ENCODE results near the gene CDC25B. TPM values are rescaled to one million over a fixed set of nuclear protein-coding genes. Genes with fewer than 3 reads are reported as not detected.

The CDC25B gene
- total and polyA plus RNA-seq, 2 donors (not counting 3 experiments of a cell fraction or from before 2014, with no cell fraction given): 46.7 to 76.5 TPM

DNA sequence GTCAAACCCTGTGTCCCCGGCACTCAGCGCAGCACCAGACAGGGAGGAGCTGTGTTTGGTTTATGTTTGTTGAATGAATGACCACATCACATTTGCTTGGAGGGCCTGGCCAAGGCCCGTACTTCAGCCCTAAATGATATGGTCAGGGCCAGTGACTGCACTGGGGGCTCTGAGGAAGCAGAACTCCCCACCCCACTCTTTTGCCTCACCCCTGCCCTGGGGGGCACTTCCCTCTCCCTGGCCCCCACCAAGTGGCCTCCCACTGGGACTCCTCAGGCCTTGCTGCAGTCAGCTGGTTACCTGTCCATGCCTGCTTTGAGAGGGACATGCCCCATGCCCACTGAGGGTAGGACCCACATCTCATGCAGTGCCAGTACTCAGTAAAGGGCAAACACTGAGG lies 31.5 kb upstream of the CDC25B start:
- no peak overlapping the region for H3K4me2 ChIP-seq (ENCODE audit: insufficient read depth, low read length)
- intact Hi-C loops (cut with micrococcal nuclease) (loop anchor here (5.0 kb wide), 1 partner anchor 357 kb away; the partner anchor contains the start of gene DNAAF9), dilution Hi-C loops (cut with MboI; ENCODE audit: extremely low pct_ligation_motif_present, low sequenced_read_pairs) (no loop called here)
- no peak overlapping the region for H3K9ac ChIP-seq (replicated peaks; ENCODE audit: extremely low read depth, insufficient read depth, low read length)
- CTCF ChIA-PET: interaction anchor here (1.2 to 6.5 kb wide), 3 partner anchors 10 to 54 kb away, joined by 5 to 76 read pairs (median 36); no protein-coding TSS in a partner anchor
- H3K9me3 ChIP-seq (replicated peaks; ENCODE audit: control insufficient read depth, insufficient read depth, low read length): no peaks in the 10 kb centered on the region
- H3K79me2 ChIP-seq (ENCODE audit: control insufficient read depth, insufficient read depth, low read length): peaks cover 13% of the 10 kb centered on the region
- TF ChIP-seq POLR2AphosphoS5 (IDR thresholded peaks at IDR 0.05; ENCODE audit: insufficient read depth, low read depth, low read length) (no peak), GATA2 (IDR thresholded peaks at IDR 0.05; ENCODE audit: insufficient read depth, insufficient read length, low read depth, low read length) (no peak), JUN (IDR thresholded peaks at IDR 0.05; ENCODE audit: borderline replicate concordance, insufficient read depth, insufficient read length, low read depth) (no peak), EZH2 (IDR thresholded peaks at IDR 0.05; ENCODE audit: borderline replicate concordance, low read depth, low read length, severe bottlenecking) (no peak), POLR2A (IDR thresholded peaks at IDR 0.05; ENCODE audit: low read depth, low read length) (no peak), MYC (IDR thresholded peaks at IDR 0.05; ENCODE audit: low read depth, low read length) (no peak), FOS (IDR thresholded peaks at IDR 0.05; ENCODE audit: borderline replicate concordance, insufficient read depth, low read length) (no peak)
- TF ChIP-seq, protein P1, sequence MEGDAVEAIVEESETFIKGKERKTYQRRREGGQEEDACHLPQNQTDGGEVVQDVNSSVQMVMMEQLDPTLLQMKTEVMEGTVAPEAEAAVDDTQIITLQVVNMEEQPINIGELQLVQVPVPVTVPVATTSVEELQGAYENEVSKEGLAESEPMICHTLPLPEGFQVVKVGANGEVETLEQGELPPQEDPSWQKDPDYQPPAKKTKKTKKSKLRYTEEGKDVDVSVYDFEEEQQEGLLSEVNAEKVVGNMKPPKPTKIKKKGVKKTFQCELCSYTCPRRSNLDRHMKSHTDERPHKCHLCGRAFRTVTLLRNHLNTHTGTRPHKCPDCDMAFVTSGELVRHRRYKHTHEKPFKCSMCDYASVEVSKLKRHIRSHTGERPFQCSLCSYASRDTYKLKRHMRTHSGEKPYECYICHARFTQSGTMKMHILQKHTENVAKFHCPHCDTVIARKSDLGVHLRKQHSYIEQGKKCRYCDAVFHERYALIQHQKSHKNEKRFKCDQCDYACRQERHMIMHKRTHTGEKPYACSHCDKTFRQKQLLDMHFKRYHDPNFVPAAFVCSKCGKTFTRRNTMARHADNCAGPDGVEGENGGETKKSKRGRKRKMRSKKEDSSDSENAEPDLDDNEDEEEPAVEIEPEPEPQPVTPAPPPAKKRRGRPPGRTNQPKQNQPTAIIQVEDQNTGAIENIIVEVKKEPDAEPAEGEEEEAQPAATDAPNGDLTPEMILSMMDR (IDR thresholded peaks at IDR 0.05; ENCODE audit: extremely low read depth in 1 of 2, insufficient read depth in 1 of 2, low read depth in 1 of 2, low read length in 2 of 2): no peak
- TF ChIP-seq, protein P2, sequence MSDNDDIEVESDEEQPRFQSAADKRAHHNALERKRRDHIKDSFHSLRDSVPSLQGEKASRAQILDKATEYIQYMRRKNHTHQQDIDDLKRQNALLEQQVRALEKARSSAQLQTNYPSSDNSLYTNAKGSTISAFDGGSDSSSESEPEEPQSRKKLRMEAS (IDR thresholded peaks at IDR 0.05; ENCODE audit: insufficient read depth, insufficient read length): no peak
- POLR2A ChIA-PET: no interaction called here
- no peak overlapping the region for H2AFZ ChIP-seq (ENCODE audit: low read depth, low read length)
- H3K4me3 ChIP-seq (replicated peaks in 1 of 3; ENCODE audit: insufficient read depth in 1 of 3, low read depth in 1 of 3, low read length in 3 of 3): no peak overlapping the region
- H3K27me3 ChIP-seq (ENCODE audit: control insufficient read depth in 2 of 2, insufficient read depth in 2 of 2, low read length in 2 of 2): no peaks in the 10 kb centered on the region
- H3K36me3 ChIP-seq (ENCODE audit: control insufficient read depth in 2 of 2, extremely low read depth in 1 of 2, insufficient read depth in 2 of 2, low read length in 2 of 2): no peaks in the 10 kb centered on the region
- H3K4me1 ChIP-seq (ENCODE audit: control insufficient read depth, extremely low read depth, insufficient read depth, low read length): peaks cover 25% of the 10 kb centered on the region
- no peaks in the 10 kb centered on the region for H3K9me1 ChIP-seq (replicated peaks; ENCODE audit: control insufficient read depth, extremely low read depth, insufficient read depth, low read length)
- no peak overlapping the region for H3K27ac ChIP-seq (ENCODE audit: insufficient read depth, low read depth, low read length)
- DNase-seq (ENCODE audit: low read depth, low spot score) (no peak), FAIRE-seq (no peak)
- H4K20me1 ChIP-seq (replicated peaks; ENCODE audit: control insufficient read depth, extremely low read depth, insufficient read depth, low read length): no peaks in the 10 kb centered on the region
- BruUV-seq (replicated peaks): no TSS peak
